Panc1 (cell line): ENCODE measurements around the gene NUP133. TPM values are rescaled to one million over a fixed set of nuclear protein-coding genes. Genes with fewer than 3 reads are reported as not detected.

Experiments used
- ATAC-seq: fragments of 200-7000 bp; cut with Tn5 transposase; 2 replicates; pipeline ENCODE4 v1.9.1; 2020; ENCODE audit warnings: mild to moderate bottlenecking, moderate library complexity
- BruUV-seq: library from RNA; stranded (reverse); fragments of 400-500 nt; replicated peaks from 2 replicates; lab custom pipeline; 2021; lab: Mats Ljungman, UMichigan
- CTCF ChIA-PET: fragments of 300-600 bp; sonication (Branson Sonifier 250); formaldehyde crosslinking; loops from one replicate; lab custom pipeline; 2022; ENCODE audit warnings: antibody characterized with exemption; lab: Charles Lee
- POLR2A ChIA-PET: fragments of 300-600 bp; sonication (Branson Sonifier 250); formaldehyde crosslinking; loops from one replicate; lab custom pipeline; 2022; ENCODE audit warnings: antibody characterized with exemption; lab: Charles Lee
- DNase-seq: peaks from one replicate; pipeline ENCODE4 v3.0.0-alpha.2; 2010; ENCODE audit warnings: low read depth, low spot score
- H3K27ac ChIP-seq: 2 replicates; pipeline ENCODE4 v1.5.1; 2011; ENCODE audit warnings: mild to moderate bottlenecking, low read length, inconsistent platforms
- H3K27me3 ChIP-seq: fragments of 200-500 bp; sonication (Bioruptor generic); 2 replicates; pipeline ENCODE4 v1.6.0; 2014; ENCODE audit warnings: low read length, inconsistent platforms; ENCODE audit not compliant: control insufficient read depth, insufficient read depth
- H3K36me3 ChIP-seq: fragments of 200-500 bp; sonication (Bioruptor generic); 2 replicates; pipeline ENCODE4 v1.5.1; 2014; ENCODE audit warnings: inconsistent platforms, mild to moderate bottlenecking, low read length, moderate library complexity; ENCODE audit not compliant: control insufficient read depth, insufficient read depth
- H3K4me1 ChIP-seq: 2 replicates; pipeline ENCODE4 v1.5.1; 2011; ENCODE audit warnings: inconsistent platforms, mild to moderate bottlenecking, low read length, moderate library complexity; ENCODE audit not compliant: control insufficient read depth, insufficient read depth
- H3K4me3 ChIP-seq, 2 experiments: 2 replicates each; pipeline ENCODE4 v1.5.1; 2011 to 2012; ENCODE audit warnings: low read depth in 2 of 2, low read length in 2 of 2, mild to moderate bottlenecking in 2 of 2, inconsistent platforms in 1 of 2, moderate library complexity in 1 of 2
- H3K9me3 ChIP-seq: fragments of 200-500 bp; sonication (Bioruptor generic); 2 replicates; pipeline ENCODE4 v1.5.1; 2014; ENCODE audit warnings: low read depth, mild to moderate bottlenecking, inconsistent platforms, low read length, moderate library complexity; ENCODE audit not compliant: control insufficient read depth, insufficient read depth
- POLR2AphosphoS5 ChIP-seq: IDR thresholded peaks from 2 replicates; pipeline ENCODE4 v1.6.1; 2012; ENCODE audit warnings: mild to moderate bottlenecking, low read depth, low read length, moderate library complexity
- SIN3A ChIP-seq: IDR thresholded peaks from 2 replicates; pipeline ENCODE4 v1.6.1; 2012; ENCODE audit warnings: low read depth, mild to moderate bottlenecking, low read length, moderate library complexity, borderline replicate concordance; ENCODE audit not compliant: insufficient read depth
- TCF7L2 ChIP-seq: IDR thresholded peaks from 2 replicates; pipeline ENCODE4 v1.6.1; 2011; ENCODE audit warnings: mild to moderate bottlenecking, low read depth, low read length, inconsistent platforms
- in situ Hi-C: cut with HindIII; loops from 2 replicates; pipeline ENCODE4 v1.10.0; 2016; ENCODE audit warnings: low sequenced_read_pairs, low pct_unique_long_range_greater_than_20kb
- intact Hi-C: fragments of 100-400 bp; cut with micrococcal nuclease; formaldehyde crosslinking; loops from one replicate; pipeline ENCODE4 v1.10.0; 2022; ENCODE audit not compliant: unreplicated experiment
- total RNA-seq: library from RNA; stranded (reverse); gene quantifications from one replicate; pipeline ENCODE4 v1.2.1, GENCODE V29; 2021; ENCODE audit not compliant: unreplicated experiment
- TF ChIP-seq, protein P1 (sequence below), 2 experiments: IDR thresholded peaks; 2 replicates each; pipeline ENCODE4 v1.6.1; 2011 to 2012; ENCODE audit warnings: low read depth in 2 of 2, control low read depth in 1 of 2, low read length in 1 of 2, mild to moderate bottlenecking in 1 of 2, moderate library complexity in 1 of 2; ENCODE audit not compliant: insufficient read depth in 1 of 2
- TF ChIP-seq, protein P2 (sequence below): fragments of 450-650 bp; IDR thresholded peaks from 2 replicates; pipeline ENCODE4 v1.5.1; 2017; ENCODE audit warnings: mild to moderate bottlenecking

NUP133 gene
- total RNA-seq, 1 experiment from 2014 or later, result 39.5 TPM

- DNase-seq, result no peak
- BruUV-seq, result no TSS peak
- no peak for ATAC-seq
- Histone ChIP-seq H3K27ac (no peak overlapping the region), H3K4me3 (no peak overlapping the region), H3K9me3 (no peaks in the 10 kb centered on the region), H3K27me3 (no peaks in the 10 kb centered on the region), H3K36me3 (peaks cover 2% of the 10 kb centered on the region), H3K4me1 (no peaks in the 10 kb centered on the region)
- TF ChIP-seq, protein P1, sequence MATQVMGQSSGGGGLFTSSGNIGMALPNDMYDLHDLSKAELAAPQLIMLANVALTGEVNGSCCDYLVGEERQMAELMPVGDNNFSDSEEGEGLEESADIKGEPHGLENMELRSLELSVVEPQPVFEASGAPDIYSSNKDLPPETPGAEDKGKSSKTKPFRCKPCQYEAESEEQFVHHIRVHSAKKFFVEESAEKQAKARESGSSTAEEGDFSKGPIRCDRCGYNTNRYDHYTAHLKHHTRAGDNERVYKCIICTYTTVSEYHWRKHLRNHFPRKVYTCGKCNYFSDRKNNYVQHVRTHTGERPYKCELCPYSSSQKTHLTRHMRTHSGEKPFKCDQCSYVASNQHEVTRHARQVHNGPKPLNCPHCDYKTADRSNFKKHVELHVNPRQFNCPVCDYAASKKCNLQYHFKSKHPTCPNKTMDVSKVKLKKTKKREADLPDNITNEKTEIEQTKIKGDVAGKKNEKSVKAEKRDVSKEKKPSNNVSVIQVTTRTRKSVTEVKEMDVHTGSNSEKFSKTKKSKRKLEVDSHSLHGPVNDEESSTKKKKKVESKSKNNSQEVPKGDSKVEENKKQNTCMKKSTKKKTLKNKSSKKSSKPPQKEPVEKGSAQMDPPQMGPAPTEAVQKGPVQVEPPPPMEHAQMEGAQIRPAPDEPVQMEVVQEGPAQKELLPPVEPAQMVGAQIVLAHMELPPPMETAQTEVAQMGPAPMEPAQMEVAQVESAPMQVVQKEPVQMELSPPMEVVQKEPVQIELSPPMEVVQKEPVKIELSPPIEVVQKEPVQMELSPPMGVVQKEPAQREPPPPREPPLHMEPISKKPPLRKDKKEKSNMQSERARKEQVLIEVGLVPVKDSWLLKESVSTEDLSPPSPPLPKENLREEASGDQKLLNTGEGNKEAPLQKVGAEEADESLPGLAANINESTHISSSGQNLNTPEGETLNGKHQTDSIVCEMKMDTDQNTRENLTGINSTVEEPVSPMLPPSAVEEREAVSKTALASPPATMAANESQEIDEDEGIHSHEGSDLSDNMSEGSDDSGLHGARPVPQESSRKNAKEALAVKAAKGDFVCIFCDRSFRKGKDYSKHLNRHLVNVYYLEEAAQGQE (IDR thresholded peaks at IDR 0.05; ENCODE audit: insufficient read depth in 1 of 2, low read depth in 2 of 2, low read length in 1 of 2), result no peak
- no peak for TF ChIP-seq POLR2AphosphoS5
- TF ChIP-seq TCF7L2, result no peak
- TF ChIP-seq, protein P2, sequence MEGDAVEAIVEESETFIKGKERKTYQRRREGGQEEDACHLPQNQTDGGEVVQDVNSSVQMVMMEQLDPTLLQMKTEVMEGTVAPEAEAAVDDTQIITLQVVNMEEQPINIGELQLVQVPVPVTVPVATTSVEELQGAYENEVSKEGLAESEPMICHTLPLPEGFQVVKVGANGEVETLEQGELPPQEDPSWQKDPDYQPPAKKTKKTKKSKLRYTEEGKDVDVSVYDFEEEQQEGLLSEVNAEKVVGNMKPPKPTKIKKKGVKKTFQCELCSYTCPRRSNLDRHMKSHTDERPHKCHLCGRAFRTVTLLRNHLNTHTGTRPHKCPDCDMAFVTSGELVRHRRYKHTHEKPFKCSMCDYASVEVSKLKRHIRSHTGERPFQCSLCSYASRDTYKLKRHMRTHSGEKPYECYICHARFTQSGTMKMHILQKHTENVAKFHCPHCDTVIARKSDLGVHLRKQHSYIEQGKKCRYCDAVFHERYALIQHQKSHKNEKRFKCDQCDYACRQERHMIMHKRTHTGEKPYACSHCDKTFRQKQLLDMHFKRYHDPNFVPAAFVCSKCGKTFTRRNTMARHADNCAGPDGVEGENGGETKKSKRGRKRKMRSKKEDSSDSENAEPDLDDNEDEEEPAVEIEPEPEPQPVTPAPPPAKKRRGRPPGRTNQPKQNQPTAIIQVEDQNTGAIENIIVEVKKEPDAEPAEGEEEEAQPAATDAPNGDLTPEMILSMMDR, result no peak
- TF ChIP-seq SIN3A, result no peak
- POLR2A ChIA-PET, result no interaction called here
- CTCF ChIA-PET, result no interaction called here
- in situ Hi-C loops, result no loop called here
- intact Hi-C loops, result no loop called here
Observed at GRCh38 chr1:229539863-229540506, 31.8 kb upstream of the NUP133 start.

- H3K36me3 ChIP-seq, result peaks cover 2% of the 10 kb centered on the region
- no peaks in the 10 kb centered on the region for H3K4me1 ChIP-seq
- intact Hi-C loops, result no loop called here
- BruUV-seq, result no TSS peak
- DNase-seq, result no peak
- ChIA-PET CTCF (no interaction called here), POLR2A (interaction anchor here (0.6 kb wide), 1 partner anchor 47 kb away, joined by 3 read pairs; no protein-coding TSS in a partner anchor)
- H3K27me3 ChIP-seq, result no peaks in the 10 kb centered on the region
- no peak for ATAC-seq
- in situ Hi-C loops, result no loop called here
- no peak overlapping the region for H3K4me3 ChIP-seq
- TF ChIP-seq, protein P1 (IDR thresholded peaks at IDR 0.05; ENCODE audit: insufficient read depth in 1 of 2, low read depth in 2 of 2, low read length in 1 of 2), result no peak
- TF ChIP-seq SIN3A (no peak), TCF7L2 (no peak), POLR2AphosphoS5 (no peak)
- TF ChIP-seq, protein P2, result no peak
- H3K27ac ChIP-seq, result no peak overlapping the region
- no peaks in the 10 kb centered on the region for H3K9me3 ChIP-seq
Observed at GRCh38 chr1:229538945-229539344, 30.8 kb upstream of the NUP133 start.
